ENCODE measurements around the gene COLQ.

DNA sequence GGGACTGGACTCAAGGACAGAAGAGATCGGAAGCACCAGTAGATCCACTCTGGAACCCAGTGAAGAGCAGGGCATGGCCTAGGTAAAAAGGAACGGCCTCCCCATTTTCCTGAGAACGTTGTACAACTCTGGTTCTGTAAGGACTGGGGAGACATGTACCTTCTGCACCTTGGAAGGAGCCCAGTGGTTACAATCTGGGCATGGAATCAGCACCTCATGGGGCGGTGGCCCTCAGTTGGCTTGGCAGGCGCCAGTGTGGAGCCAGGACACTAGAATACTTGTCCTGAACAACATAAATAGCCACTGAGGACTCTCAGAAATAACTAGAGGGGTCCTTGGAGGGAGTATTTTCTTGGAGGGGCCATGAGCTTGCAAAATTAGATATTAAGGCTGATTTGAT lies 68.5 kb downstream of the COLQ start:
- TF ChIP-seq POLR2A (IDR thresholded peaks at IDR 0.05) = no peak
- TF ChIP-seq, protein P1, sequence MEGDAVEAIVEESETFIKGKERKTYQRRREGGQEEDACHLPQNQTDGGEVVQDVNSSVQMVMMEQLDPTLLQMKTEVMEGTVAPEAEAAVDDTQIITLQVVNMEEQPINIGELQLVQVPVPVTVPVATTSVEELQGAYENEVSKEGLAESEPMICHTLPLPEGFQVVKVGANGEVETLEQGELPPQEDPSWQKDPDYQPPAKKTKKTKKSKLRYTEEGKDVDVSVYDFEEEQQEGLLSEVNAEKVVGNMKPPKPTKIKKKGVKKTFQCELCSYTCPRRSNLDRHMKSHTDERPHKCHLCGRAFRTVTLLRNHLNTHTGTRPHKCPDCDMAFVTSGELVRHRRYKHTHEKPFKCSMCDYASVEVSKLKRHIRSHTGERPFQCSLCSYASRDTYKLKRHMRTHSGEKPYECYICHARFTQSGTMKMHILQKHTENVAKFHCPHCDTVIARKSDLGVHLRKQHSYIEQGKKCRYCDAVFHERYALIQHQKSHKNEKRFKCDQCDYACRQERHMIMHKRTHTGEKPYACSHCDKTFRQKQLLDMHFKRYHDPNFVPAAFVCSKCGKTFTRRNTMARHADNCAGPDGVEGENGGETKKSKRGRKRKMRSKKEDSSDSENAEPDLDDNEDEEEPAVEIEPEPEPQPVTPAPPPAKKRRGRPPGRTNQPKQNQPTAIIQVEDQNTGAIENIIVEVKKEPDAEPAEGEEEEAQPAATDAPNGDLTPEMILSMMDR (IDR thresholded peaks at IDR 0.05) = no peak

Measured in body of pancreas (tissue), 4 donors.